Airway epithelial cell (primary cell): ENCODE results near the gene CUTA. TPM values are rescaled to one million over a fixed set of nuclear protein-coding genes. Genes with fewer than 3 reads are reported as not detected.

Source experiments
- total RNA-seq: library from RNA; depleted of rRNA; stranded (reverse); fragments of >200 nt; gene quantifications from 2 replicates; pipeline ENCODE4 v1.2.3, GENCODE V29; 2015

The CUTA gene
- total RNA-seq: 155 and 228 TPM in 2 replicates

DNA sequence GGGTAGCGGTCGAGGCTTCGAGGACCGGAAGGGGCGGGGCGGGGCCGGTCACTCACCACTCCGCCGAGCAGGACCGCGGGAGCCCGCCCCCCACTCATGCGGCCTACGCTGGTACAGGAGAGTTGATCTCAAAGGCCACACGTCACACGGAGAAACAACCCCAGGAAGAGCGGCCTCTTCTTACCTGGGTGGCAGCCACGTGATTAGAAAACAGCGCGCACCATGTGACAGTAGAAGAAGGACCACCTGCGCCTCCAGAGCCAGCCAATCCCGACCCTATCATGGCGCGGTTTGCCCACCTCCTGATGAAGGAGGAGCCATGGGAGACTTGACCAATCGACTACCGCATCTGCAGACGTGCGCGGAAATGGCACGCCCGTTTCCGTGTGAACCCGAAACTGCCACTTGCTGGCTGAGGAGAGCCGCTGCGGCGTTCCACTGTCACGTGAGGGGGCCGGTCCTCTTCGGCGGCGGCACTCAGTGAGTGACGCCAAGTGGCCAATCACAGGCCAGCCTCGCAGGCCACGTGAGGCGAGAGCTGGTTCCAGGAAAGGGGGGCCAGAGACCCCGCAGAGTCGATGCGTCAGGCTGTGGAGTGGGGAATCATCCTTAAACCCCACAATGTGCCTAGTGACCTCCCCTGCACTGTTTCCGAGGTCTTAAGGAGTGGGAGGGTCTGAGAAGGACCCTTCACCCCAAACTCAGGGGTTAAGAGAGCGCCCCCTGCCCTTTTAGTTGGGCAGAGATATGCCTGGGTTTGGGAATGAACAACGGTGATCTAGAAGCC lies at the start of gene CUTA:
TSS of gene CUTA (minus strand) at position 205 of the 787 bp plus-strand sequence. CDS start at position 98, 107 bp downstream.

DNA sequence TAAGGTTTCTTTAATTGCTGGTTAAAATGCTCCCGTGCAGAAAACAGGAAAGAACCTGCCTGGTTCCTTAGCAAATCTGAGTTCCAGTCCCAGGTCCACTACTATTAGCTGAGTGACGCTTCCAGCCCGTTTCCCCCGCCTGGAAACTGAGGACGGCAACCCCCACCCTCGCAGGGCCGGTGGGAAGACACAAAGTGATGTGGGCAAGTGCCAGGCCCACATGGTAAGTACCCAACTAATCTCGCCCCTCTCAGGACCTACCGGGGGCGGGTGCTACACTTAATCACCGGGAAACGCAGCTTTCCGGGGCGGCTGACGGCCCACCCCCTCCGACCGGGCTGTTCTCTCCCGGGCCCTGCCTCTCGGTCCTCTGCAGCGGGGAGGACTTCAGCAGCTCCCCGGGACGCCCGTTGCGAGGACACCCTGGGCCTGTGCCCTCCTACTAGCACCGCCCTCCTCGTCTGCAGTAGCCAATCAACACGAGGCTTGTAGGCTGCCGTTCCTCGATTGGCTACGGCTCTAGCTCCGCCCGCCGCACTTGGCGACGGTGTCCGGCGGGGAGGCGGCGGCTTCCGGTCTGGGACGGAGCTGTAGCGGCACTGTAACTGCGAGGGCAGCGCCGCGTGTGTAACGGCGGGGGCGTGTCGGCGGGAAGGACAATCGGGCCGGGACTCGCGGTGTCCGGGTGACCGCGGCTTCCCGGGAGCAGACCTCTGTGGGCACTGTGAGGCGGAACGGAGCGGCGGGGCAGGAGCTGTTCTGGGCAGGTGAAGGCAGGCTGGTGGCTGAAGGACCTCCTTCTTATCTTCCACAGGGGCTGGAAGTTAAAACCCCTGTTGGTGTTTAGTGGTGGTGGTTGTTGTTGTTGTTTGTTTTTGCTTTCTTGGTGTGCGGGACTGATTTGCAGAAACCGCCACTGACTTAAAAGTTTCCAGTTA lies 36.4 kb upstream of the CUTA start, which contains the start of gene ZBTB9:
TSS of gene ZBTB9 (plus strand) at position 568 of the 938 bp plus-strand sequence. CDS start 525 bp downstream, outside the sequence.

GRCh38 chr6:33419580-33420490 lies 1.9 kb upstream of the CUTA start, which contains the start of gene SYNGAP1:
Gene SYNGAP1, plus strand, starts transcription at chr6:33420065. Its CDS starts 200 bp downstream, at chr6:33420265.

DNA sequence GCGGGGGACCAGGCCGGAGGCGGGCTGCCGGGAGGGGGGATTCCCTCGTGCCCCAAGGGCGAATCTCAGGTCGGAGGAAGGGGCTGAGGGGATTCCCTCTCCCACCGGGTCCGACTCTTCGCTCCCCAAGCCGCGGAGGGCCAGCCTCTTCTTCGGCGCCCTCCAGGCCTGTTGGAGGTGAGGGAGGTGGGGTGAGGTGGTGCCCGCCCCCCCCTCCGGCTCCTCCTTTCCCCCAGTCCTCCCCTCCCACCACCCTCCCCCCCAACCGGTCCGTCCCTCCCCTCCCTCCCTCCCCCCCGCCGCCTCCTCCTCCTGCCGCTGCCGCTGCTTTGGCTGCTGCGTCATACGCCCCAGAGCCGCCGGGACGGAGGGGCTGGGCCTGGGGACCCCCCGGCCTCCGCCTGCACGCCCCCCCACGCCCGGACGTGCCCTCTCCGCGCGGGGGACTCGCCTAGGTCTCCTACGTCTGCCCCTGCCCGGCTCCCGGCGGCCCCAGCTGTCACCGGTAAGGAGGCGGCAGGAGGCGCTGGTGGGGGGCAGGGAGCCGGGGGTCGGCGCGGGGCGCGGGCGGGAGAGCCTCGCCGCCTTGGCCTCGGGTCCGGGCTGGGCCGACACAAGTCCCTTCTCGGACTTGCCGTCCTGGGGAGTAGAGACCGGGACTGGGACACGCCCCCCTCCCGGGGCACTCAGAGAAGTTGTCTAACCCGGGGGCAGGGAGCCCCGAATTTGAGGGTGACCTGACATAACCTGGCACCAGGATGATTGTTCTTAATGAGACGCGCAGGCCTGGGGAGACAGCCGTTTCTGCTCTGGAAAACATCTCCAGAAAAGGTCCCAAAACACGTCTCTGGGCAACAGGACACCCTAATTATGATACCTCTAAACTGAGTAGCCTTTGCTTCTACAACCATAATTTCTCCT lies 6.9 kb downstream of the CUTA start, which contains the start of gene PHF1:
TSS of gene PHF1 (plus strand) at position 304 of the 921 bp plus-strand sequence. CDS start 1,250 bp downstream, outside the sequence.

GRCh38 chr6:33391278-33391921 lies 26.5 kb downstream of the CUTA start, which contains the start of gene KIFC1:
Gene KIFC1, plus strand, starts transcription at chr6:33391823. Its CDS starts 163 bp downstream, at chr6:33391986.

Other genes with a start within 250 kb of the CUTA start
- 0.07 TPM in 1 of 2 replicates, not detected in the other for gene COL11A2, start 225.6 kb downstream of the CUTA start, total RNA-seq
- 14.9 and 17.1 TPM in 2 replicates for gene RXRB, start 217.4 kb downstream of the CUTA start, total RNA-seq
- 84.8 and 88.7 TPM in 2 replicates for gene SLC39A7, start 217.2 kb downstream of the CUTA start, total RNA-seq
- 28.8 and 35.9 TPM in 2 replicates for gene HSD17B8, start 213.5 kb downstream of the CUTA start, total RNA-seq
- gene RING1, start 209.6 kb downstream of the CUTA start, total RNA-seq: 14.3 and 16.4 TPM in 2 replicates
- 20.4 and 33.0 TPM in 2 replicates for gene VPS52, start 146.2 kb downstream of the CUTA start, total RNA-seq
- 3,725 and 4,247 TPM in 2 replicates for gene RPS18, start 146.0 kb downstream of the CUTA start, total RNA-seq
- 8.2 and 8.7 TPM in 2 replicates for gene B3GALT4, start 141.0 kb downstream of the CUTA start, total RNA-seq
- 58.8 and 63.2 TPM in 2 replicates for gene WDR46, start 128.9 kb downstream of the CUTA start, total RNA-seq
- gene PFDN6, start 128.5 kb downstream of the CUTA start, total RNA-seq: 65.0 and 99.5 TPM in 2 replicates
- gene RGL2, start 119.2 kb downstream of the CUTA start, total RNA-seq: 50.0 and 58.6 TPM in 2 replicates
- gene TAPBP, start 104.0 kb downstream of the CUTA start, total RNA-seq: 73.3 and 78.8 TPM in 2 replicates
- 11.3 and 15.0 TPM in 2 replicates for gene ZBTB22, start 100.4 kb downstream of the CUTA start, total RNA-seq
- gene DAXX, start 95.1 kb downstream of the CUTA start, total RNA-seq: 38.4 and 41.6 TPM in 2 replicates
- 31.2 and 38.2 TPM in 2 replicates for gene KIFC1, start 26.3 kb downstream of the CUTA start, total RNA-seq
- 12.5 and 17.6 TPM in 2 replicates for gene PHF1, start 7.1 kb downstream of the CUTA start, total RNA-seq
- 2.1 and 3.5 TPM in 2 replicates for gene SYNGAP1, start 2.0 kb upstream of the CUTA start, total RNA-seq
- 3.3 and 5.3 TPM in 2 replicates for gene ZBTB9, start 36.5 kb upstream of the CUTA start, total RNA-seq
- 25.6 and 29.9 TPM in 2 replicates for gene BAK1, start 162.2 kb upstream of the CUTA start, total RNA-seq
- gene ITPR3, start 203.2 kb upstream of the CUTA start, total RNA-seq: 49.4 and 67.6 TPM in 2 replicates